GM23248 (cell line): Measurements from ENCODE around the gene HYKK.

ENCODE experiments used
- EZH2 ChIP-seq: fragments of 200-600 bp; sonication (generic); IDR thresholded peaks from 2 replicates; pipeline ENCODE4 v1.6.1; 2018; ENCODE audit warnings: antibody characterized with exemption, mild to moderate bottlenecking; ENCODE audit not compliant: insufficient read depth, poor library complexity, severe bottlenecking
- EZH2phosphoT487 ChIP-seq: fragments of 200-600 bp; sonication (generic); IDR thresholded peaks from 2 replicates; pipeline ENCODE4 v1.6.1; 2018; ENCODE audit warnings: antibody characterized with exemption, moderate library complexity, mild to moderate bottlenecking, low read depth; ENCODE audit not compliant: insufficient read depth

DNA sequence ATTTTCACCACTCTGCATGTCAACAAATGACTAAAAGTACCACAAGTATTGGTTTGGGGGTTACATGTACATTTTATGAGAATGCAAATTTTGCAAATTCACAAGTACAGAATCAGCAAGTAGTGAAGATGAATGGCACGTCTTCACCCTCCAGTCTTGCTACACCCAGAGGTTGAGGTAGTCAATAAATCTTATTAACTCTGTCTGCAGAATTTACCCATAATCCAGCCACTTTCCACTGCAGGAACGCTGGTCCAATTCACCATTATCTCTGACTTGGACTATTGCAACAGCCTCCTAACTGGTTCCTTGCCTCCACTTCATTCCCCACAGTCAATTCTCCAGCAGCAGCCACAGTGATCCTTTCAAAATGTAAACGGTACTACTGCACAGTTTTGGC is 43.4 kb downstream of the HYKK start:
- no peak for TF ChIP-seq EZH2
- no peak for TF ChIP-seq EZH2phosphoT487
